Keratinocyte (primary cell): ENCODE data around the gene SERPINE1. TPM values are rescaled to one million over a fixed set of nuclear protein-coding genes. Genes with fewer than 3 reads are reported as not detected.
A peak's percentile ranks its signal among the peaks of the same experiment; 100 is the strongest.

Experiments
- DNase-seq: peaks from one replicate; pipeline ENCODE4 v3.0.0-alpha.2; 2011; ENCODE audit warnings: low read depth, missing footprints, low spot score
- FAIRE-seq: peaks from 2 replicates; lab custom pipeline; 2011; peaks lifted over from hg19 to GRCh38; lab: Jason Lieb, UNC
- H2AFZ ChIP-seq: 2 replicates; pipeline ENCODE4 v1.6.0; 2012; ENCODE audit warnings: low read length, control low read depth, inconsistent platforms; ENCODE audit not compliant: control insufficient read depth
- H3K27ac ChIP-seq: 2 replicates; pipeline ENCODE4 v1.5.1; 2011; ENCODE audit warnings: low read length; ENCODE audit not compliant: control insufficient read depth, insufficient read depth
- H3K27me3 ChIP-seq: 3 replicates; pipeline ENCODE4 v1.6.0; 2011; ENCODE audit warnings: low read length; ENCODE audit not compliant: control insufficient read depth, insufficient read depth; ENCODE audit errors: extremely low read depth
- H3K36me3 ChIP-seq, 2 experiments: 2 replicates in 1 of 2; 3 replicates in 1 of 2; pipeline ENCODE4 v1.5.1; 2011; ENCODE audit warnings: low read length in 2 of 2, mild to moderate bottlenecking in 1 of 2; ENCODE audit not compliant: control insufficient read depth in 2 of 2, insufficient read depth in 2 of 2; ENCODE audit errors: extremely low read depth in 1 of 2
- H3K4me1 ChIP-seq: 3 replicates; pipeline ENCODE4 v1.5.1; 2011; ENCODE audit warnings: low read length; ENCODE audit not compliant: control insufficient read depth, insufficient read depth; ENCODE audit errors: extremely low read depth
- H3K4me2 ChIP-seq: 3 replicates; pipeline ENCODE4 v1.6.0; 2011; ENCODE audit warnings: low read depth, low read length; ENCODE audit not compliant: control insufficient read depth, insufficient read depth; ENCODE audit errors: extremely low read depth
- H3K4me3 ChIP-seq, 3 experiments: fragments of 200-600 bp in 1 of 3; sonication (generic) in 1 of 3; 2 replicates in 2 of 3; 3 replicates in 1 of 3; pipeline ENCODE4 v1.5.1; 2011 to 2016; ENCODE audit warnings: low read length in 3 of 3, mild to moderate bottlenecking in 3 of 3, control low read depth in 2 of 3, inconsistent platforms in 1 of 3, low read depth in 1 of 3, mixed read lengths in 1 of 3, mixed run types in 1 of 3, moderate library complexity in 1 of 3; ENCODE audit not compliant: control insufficient read depth in 2 of 3, insufficient read depth in 2 of 3; ENCODE audit errors: extremely low read depth in 1 of 3
- H3K79me2 ChIP-seq: 2 replicates; pipeline ENCODE4 v1.6.0; 2012; ENCODE audit warnings: low read length; ENCODE audit not compliant: control insufficient read depth, insufficient read depth
- H3K9ac ChIP-seq: 3 replicates; pipeline ENCODE4 v1.6.0; 2011; ENCODE audit warnings: low read length; ENCODE audit not compliant: control insufficient read depth, insufficient read depth; ENCODE audit errors: extremely low read depth
- H3K9me1 ChIP-seq: 3 replicates; pipeline ENCODE4 v1.6.0; 2011; ENCODE audit warnings: low read length; ENCODE audit not compliant: control insufficient read depth, insufficient read depth; ENCODE audit errors: extremely low read depth
- H3K9me3 ChIP-seq: 2 replicates; pipeline ENCODE4 v1.5.1; 2012; ENCODE audit warnings: low read depth, low read length; ENCODE audit not compliant: control insufficient read depth
- H4K20me1 ChIP-seq: 3 replicates; pipeline ENCODE4 v1.6.0; 2011; ENCODE audit warnings: low read length; ENCODE audit not compliant: control insufficient read depth, insufficient read depth; ENCODE audit errors: extremely low read depth
- EZH2 ChIP-seq: IDR thresholded peaks from one replicate; pipeline ENCODE4 v1.6.1; 2012; ENCODE audit warnings: inconsistent platforms, mild to moderate bottlenecking, low read length, moderate library complexity
- dilution Hi-C: fragments of 300-500 bp; cut with MboI; formaldehyde crosslinking; loops from one replicate; pipeline ENCODE4 v1.7.0; 2020; ENCODE audit warnings: low sequenced_read_pairs; ENCODE audit not compliant: extremely low pct_ligation_motif_present
- polyA plus RNA-seq, 5 experiments: library from polyadenylated mRNA; depleted of rRNA in 3 of 5; stranded (reverse) in 3 of 5; stranded (forward) in 1 of 5; unstranded in 1 of 5; fragments of >200 nt; gene quantifications; 1 replicate in 1 of 5; 2 replicates in 3 of 5; 3 replicates in 1 of 5; pipeline versions ENCODE4 v1.2.1 to v1.2.3, GENCODE V29; 2011 to 2012; ENCODE audit warnings: missing spikeins in 2 of 5, low read depth in 1 of 5, low replicate concordance in 1 of 5
- TF ChIP-seq, protein P1 (sequence below), 3 experiments: IDR thresholded peaks in 1 of 3; conservative IDR thresholded peaks in 1 of 3; optimal IDR thresholded peaks in 1 of 3; 2 replicates in 2 of 3; 3 replicates in 1 of 3; pipeline versions ENCODE3 to v1.5.1; 2011; ENCODE audit warnings: low read length in 3 of 3, mild to moderate bottlenecking in 3 of 3, moderate library complexity in 2 of 3, control low read depth in 1 of 3, inconsistent platforms in 1 of 3; ENCODE audit not compliant: insufficient read depth in 2 of 3; ENCODE audit errors: extremely low read depth in 1 of 3

Gene SERPINE1
- polyA plus RNA-seq, 1 donor (not counting 4 experiments of a cell fraction or from before 2014, with no cell fraction given) = 522 TPM

DNA sequence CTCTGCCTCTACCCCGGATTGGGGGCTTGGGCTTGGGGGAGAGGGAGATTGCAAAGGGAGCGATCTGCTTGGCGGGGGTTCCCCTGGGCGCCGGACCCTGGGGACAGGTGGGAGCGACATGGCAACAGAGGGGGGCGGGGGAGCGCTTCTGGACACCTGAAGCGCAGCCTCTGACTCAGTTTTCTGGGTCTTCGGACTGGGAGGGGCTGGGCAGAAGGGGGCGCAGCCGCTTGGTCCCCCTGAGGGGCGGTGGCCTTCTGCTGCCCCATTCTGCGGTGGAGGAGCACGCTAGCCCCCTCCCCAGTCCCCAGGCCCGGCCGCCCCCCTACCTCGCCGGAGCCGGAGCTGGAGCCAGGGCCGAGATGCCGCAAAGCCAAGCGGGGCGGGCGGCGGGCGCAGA lies 52.8 kb downstream of the SERPINE1 start:
- Histone ChIP-seq H3K9me1 (no peaks in the 10 kb centered on the region), H3K36me3 (no peaks in the 10 kb centered on the region), H3K4me2 (peak overlapping the region; percentile 16), H3K27ac (no peak overlapping the region), H3K27me3 (peaks cover 54% of the 10 kb centered on the region), H3K9me3 (no peaks in the 10 kb centered on the region), H3K79me2 (no peaks in the 10 kb centered on the region), H3K9ac (no peak overlapping the region), H2AFZ (no peak overlapping the region), H4K20me1 (no peaks in the 10 kb centered on the region), H3K4me3 (no peak overlapping the region), H3K4me1 (no peaks in the 10 kb centered on the region)
- no peak for FAIRE-seq
- TF ChIP-seq, protein P1, sequence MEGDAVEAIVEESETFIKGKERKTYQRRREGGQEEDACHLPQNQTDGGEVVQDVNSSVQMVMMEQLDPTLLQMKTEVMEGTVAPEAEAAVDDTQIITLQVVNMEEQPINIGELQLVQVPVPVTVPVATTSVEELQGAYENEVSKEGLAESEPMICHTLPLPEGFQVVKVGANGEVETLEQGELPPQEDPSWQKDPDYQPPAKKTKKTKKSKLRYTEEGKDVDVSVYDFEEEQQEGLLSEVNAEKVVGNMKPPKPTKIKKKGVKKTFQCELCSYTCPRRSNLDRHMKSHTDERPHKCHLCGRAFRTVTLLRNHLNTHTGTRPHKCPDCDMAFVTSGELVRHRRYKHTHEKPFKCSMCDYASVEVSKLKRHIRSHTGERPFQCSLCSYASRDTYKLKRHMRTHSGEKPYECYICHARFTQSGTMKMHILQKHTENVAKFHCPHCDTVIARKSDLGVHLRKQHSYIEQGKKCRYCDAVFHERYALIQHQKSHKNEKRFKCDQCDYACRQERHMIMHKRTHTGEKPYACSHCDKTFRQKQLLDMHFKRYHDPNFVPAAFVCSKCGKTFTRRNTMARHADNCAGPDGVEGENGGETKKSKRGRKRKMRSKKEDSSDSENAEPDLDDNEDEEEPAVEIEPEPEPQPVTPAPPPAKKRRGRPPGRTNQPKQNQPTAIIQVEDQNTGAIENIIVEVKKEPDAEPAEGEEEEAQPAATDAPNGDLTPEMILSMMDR (optimal IDR thresholded peaks at IDR 0.05 in 1 of 3, IDR thresholded peaks at IDR 0.05 in 1 of 3, conservative IDR thresholded peaks at IDR 0.05 in 1 of 3; ENCODE audit: extremely low read depth in 1 of 3, insufficient read depth in 2 of 3, low read length in 3 of 3) = no peak
- no peak for TF ChIP-seq EZH2
- DNase-seq = no peak
- dilution Hi-C loops = no loop called here

DNA sequence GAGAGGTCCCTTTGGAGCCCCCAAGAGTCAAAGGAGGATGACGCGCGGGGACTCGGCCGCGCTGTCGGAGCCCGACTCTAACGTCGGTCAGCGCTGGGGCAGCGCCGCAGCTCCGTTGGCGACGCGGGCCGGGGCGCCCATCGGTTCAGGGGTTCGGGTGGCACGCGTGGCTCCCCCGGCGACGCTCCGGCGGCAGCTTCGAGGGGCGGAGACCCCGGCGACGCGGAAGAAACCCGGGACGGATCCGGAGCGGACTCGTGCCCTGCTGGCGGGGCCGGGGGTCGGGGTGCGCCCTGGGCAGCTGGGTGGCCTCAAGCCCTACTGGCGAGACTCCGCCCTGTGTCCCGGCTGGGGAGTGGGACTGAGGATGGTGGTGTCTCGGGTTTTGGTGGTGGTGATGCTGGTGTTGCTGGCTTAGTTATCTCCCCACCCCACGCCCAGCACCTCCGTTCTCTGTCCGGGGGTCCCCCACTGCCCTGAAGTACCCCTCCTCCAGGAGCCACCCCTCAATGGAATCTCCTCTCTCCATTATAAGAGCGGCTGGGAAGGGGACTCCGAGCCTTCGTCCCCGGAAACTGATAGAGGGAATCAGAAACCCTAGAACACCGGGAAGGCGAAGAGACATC lies 53.3 kb downstream of the SERPINE1 start, which contains the start of gene NAT16:
Gene NAT16 (minus strand): TSS at position 164 of the 626 bp plus-strand sequence. CDS start 5,486 bp downstream, outside the sequence.
- Histone ChIP-seq H4K20me1 (no peaks in the 10 kb centered on the region), H3K9me3 (no peaks in the 10 kb centered on the region), H3K4me1 (no peaks in the 10 kb centered on the region), H3K9me1 (no peaks in the 10 kb centered on the region), H3K4me2 (peak within 1 kb of the TSS; percentile 27), H3K27me3 (peaks cover 50% of the 10 kb centered on the region), H3K79me2 (no peaks in the 10 kb centered on the region), H3K36me3 (no peaks in the 10 kb centered on the region), H3K4me3 (no peak within 1 kb of the TSS), H3K9ac (no peak within 1 kb of the TSS), H2AFZ (no peak within 1 kb of the TSS), H3K27ac (no peak within 1 kb of the TSS)
- FAIRE-seq (no peak), DNase-seq (no peak)
- TF ChIP-seq, protein P1 (optimal IDR thresholded peaks at IDR 0.05 in 1 of 3, IDR thresholded peaks at IDR 0.05 in 1 of 3, conservative IDR thresholded peaks at IDR 0.05 in 1 of 3; ENCODE audit: extremely low read depth in 1 of 3, insufficient read depth in 2 of 3, low read length in 3 of 3) = no peak
- peak; percentile 91 for TF ChIP-seq EZH2
- dilution Hi-C loops = no loop called here
